ENCODE data around the gene DBF4B.

DNA sequence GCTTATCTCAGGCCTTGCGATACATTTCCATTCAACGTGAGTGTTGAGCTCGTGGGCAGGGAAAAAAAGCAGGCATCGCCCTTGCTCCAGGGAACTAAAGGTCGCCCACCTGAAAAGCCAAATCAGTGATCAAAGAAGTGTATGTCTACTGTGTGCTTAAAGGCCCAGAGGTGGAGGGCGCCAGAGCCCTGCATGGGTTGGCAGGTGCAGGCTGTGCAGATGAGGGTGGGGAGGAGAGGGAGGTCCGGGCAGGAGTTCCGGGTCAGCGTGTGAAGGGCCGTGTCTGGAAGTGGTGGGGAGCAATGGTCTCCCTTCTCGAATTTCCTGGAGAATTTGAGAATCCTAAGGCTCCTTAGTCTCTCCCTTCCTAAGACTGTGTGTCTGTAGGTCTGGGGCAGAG is 57.5 kb downstream of the DBF4B start:
- TF ChIP-seq, protein P1, sequence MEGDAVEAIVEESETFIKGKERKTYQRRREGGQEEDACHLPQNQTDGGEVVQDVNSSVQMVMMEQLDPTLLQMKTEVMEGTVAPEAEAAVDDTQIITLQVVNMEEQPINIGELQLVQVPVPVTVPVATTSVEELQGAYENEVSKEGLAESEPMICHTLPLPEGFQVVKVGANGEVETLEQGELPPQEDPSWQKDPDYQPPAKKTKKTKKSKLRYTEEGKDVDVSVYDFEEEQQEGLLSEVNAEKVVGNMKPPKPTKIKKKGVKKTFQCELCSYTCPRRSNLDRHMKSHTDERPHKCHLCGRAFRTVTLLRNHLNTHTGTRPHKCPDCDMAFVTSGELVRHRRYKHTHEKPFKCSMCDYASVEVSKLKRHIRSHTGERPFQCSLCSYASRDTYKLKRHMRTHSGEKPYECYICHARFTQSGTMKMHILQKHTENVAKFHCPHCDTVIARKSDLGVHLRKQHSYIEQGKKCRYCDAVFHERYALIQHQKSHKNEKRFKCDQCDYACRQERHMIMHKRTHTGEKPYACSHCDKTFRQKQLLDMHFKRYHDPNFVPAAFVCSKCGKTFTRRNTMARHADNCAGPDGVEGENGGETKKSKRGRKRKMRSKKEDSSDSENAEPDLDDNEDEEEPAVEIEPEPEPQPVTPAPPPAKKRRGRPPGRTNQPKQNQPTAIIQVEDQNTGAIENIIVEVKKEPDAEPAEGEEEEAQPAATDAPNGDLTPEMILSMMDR (IDR thresholded peaks at IDR 0.05), result no peak
- TF ChIP-seq SP1 (CRISPR knock-in tag; conservative IDR thresholded peaks at IDR 0.05) (no peak), ESRRA (CRISPR knock-in tag; IDR thresholded peaks at IDR 0.05; ENCODE audit: borderline replicate concordance) (no peak), NR3C1 (CRISPR knock-in tag; conservative IDR thresholded peaks at IDR 0.05; ENCODE audit: low read depth) (no peak), TCF7 (CRISPR knock-in tag; IDR thresholded peaks at IDR 0.05; ENCODE audit: low read depth) (no peak)
- TF ChIP-seq, protein P2, sequence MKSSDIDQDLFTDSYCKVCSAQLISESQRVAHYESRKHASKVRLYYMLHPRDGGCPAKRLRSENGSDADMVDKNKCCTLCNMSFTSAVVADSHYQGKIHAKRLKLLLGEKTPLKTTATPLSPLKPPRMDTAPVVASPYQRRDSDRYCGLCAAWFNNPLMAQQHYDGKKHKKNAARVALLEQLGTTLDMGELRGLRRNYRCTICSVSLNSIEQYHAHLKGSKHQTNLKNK (CRISPR knock-in tag; IDR thresholded peaks at IDR 0.05), result no peak
- TF ChIP-seq, protein P3, sequence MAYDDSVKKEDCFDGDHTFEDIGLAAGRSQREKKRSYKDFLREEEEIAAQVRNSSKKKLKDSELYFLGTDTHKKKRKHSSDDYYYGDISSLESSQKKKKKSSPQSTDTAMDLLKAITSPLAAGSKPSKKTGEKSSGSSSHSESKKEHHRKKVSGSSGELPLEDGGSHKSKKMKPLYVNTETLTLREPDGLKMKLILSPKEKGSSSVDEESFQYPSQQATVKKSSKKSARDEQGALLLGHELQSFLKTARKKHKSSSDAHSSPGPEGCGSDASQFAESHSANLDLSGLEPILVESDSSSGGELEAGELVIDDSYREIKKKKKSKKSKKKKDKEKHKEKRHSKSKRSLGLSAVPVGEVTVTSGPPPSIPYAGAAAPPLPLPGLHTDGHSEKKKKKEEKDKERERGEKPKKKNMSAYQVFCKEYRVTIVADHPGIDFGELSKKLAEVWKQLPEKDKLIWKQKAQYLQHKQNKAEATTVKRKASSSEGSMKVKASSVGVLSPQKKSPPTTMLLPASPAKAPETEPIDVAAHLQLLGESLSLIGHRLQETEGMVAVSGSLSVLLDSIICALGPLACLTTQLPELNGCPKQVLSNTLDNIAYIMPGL (CRISPR knock-in tag; IDR thresholded peaks at IDR 0.05), result no peak
